Ovary (tissue), 9 donors: ENCODE measurements around the gene MYO3B. TPM values are rescaled to one million over a fixed set of nuclear protein-coding genes. Genes with fewer than 3 reads are reported as not detected.

ENCODE experiments used
- DNase-seq, 5 donors: peaks; one replicate each; pipeline ENCODE4 v3.0.0-alpha.2; 2019 to 2020
- H3K27ac ChIP-seq, 2 donors: fragments of 200-600 bp; one replicate each; pipeline versions ENCODE4 v1.5.1 to v1.8.0; 2019 to 2022
- H3K27me3 ChIP-seq: fragments of 200-600 bp; one replicate; pipeline ENCODE4 v1.8.0; 2022
- H3K36me3 ChIP-seq: fragments of 200-600 bp; sonication (generic); one replicate; pipeline ENCODE4 v1.5.1; 2019
- H3K4me1 ChIP-seq: one replicate; pipeline ENCODE4 v1.8.1; 2013; ENCODE audit warnings: mild to moderate bottlenecking, moderate library complexity; ENCODE audit not compliant: insufficient read depth
- H3K4me3 ChIP-seq: fragments of 200-600 bp; sonication (generic); one replicate; pipeline ENCODE4 v1.5.1; 2017
- H3K9me3 ChIP-seq, 2 donors: fragments of 200-600 bp in 1 of 2; sonication (generic) in 1 of 2; one replicate each; pipeline versions ENCODE4 v1.5.1 to v1.8.1; 2013 to 2019; ENCODE audit warnings: mild to moderate bottlenecking in 1 of 2, moderate library complexity in 1 of 2
- CTCF ChIP-seq, 3 donors: fragments of 450-650 bp in 2 of 3; fragments of 200-600 bp in 1 of 3; IDR thresholded peaks; one replicate each; pipeline versions ENCODE4 v1.5.1 to v1.8.0; 2016 to 2022; ENCODE audit warnings: antibody characterized with exemption in 3 of 3, mild to moderate bottlenecking in 1 of 3
- EP300 ChIP-seq: sonication (generic); formaldehyde crosslinking; IDR thresholded peaks from one replicate; pipeline ENCODE4 v1.6.1; 2017; ENCODE audit warnings: antibody characterized with exemption
- POLR2A ChIP-seq: fragments of 450-650 bp; IDR thresholded peaks from one replicate; pipeline ENCODE4 v1.6.1; 2017; ENCODE audit warnings: antibody characterized with exemption, mild to moderate bottlenecking, moderate library complexity
- WGBS, 3 donors: extraction: QIAGEN DNeasy Blood & Tissue Kit in 1 of 3; methylation state at CpG; one replicate each; pipeline versions ENCODE4 v1.1.5 to v1.1.7; 2013 to 2017; 5-methylcytosine and 5-hydroxymethylcytosine counted together
- intact Hi-C, 4 donors: fragments of 100-400 bp; cut with DNase I; formaldehyde crosslinking; loops; one replicate each; pipeline versions ENCODE4 v1.11.0 to v1.15.1; 2022 to 2023
- polyA plus RNA-seq, 2 donors: library from polyadenylated mRNA; stranded (reverse); fragments of 200-250 nt in 1 of 2; fragments of 350-450 nt in 1 of 2; fragmentation: Illumina TruSeq in 1 of 2; extraction: RNeasy Lipid Tissue Mini Kit (QIAGEN cat#74804) in 1 of 2; gene quantifications; one replicate each; pipeline ENCODE4 v1.2.3, GENCODE V29; 2013 to 2014
- total RNA-seq, 7 donors: library from RNA; depleted of rRNA in 2 of 7; stranded (reverse); fragments of >200 nt in 2 of 7; fragmentation: NEBNext Ultra II Directional in 3 of 7; extraction: Animal tissue kit (Norgen Biotek cat#: 25700) in 3 of 7; gene quantifications; one replicate each; pipeline versions ENCODE4 v1.1.0 to v1.2.4, GENCODE V29; 2016 to 2023
- donor health status: DM: no; HTN: no; CAD: no; lungs with moderate emphysema.
- donor health status: DM: no; HTN: no; CAD: no.
- donor health status: Bipolar disorder and iron deficiency.
- donor health status: DM: yes; HTN: yes; CAD: no.
- donor health status: DM: no; HTN: no; CAD: no.
- donor health status: DM: yes; HTN: yes; CAD: no.

The MYO3B gene
- total and polyA plus RNA-seq, 9 donors = 0.04 to 1.3 (median 0.12) TPM; not detected in 2

DNA sequence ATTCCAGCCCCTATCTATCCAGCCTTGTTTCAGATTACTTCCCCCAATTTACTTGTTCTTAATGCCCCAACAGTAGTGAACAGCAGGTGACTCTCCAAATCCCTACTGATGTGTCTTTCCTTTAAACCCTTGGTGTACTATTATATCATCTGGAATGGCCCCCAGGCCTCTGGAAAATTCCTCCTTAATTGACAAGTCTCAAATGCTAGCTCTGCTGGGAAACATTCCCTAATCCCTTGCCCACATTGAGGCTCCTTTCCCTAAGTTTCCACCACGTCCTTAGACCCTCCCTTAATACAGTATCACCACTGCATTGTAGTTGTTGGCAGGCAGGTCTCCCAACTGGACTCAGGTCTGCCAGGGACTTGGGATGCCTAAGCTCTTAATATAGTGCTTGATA, 41.0 kb downstream of the MYO3B start:
- H3K9me3 ChIP-seq = no peaks in the 10 kb centered on the region
- H3K4me3 ChIP-seq = no peak overlapping the region
- intact Hi-C loops = no loop called here
- no peaks in the 10 kb centered on the region for H3K4me1 ChIP-seq
- DNase-seq = no peak
- WGBS, 3 donors = 64 to 75% (median 71%) methylated on average over 1 of the region's 1 CpG
- no peak for TF ChIP-seq EP300
- no peak for TF ChIP-seq POLR2A
- no peak for TF ChIP-seq CTCF (IDR thresholded peaks at IDR 0.05)
- H3K27me3 ChIP-seq = no peaks in the 10 kb centered on the region
- H3K36me3 ChIP-seq = no peaks in the 10 kb centered on the region
- no peak overlapping the region for H3K27ac ChIP-seq

- no peaks in the 10 kb centered on the region for H3K36me3 ChIP-seq
- DNase-seq = no peak
- no peaks in the 10 kb centered on the region for H3K27me3 ChIP-seq
- no peak for TF ChIP-seq EP300
- TF ChIP-seq POLR2A = no peak
- no peak for TF ChIP-seq CTCF (IDR thresholded peaks at IDR 0.05)
- no peaks in the 10 kb centered on the region for H3K4me1 ChIP-seq
- 28 to 33% (median 32%) methylated on average over 6 of the region's 6 CpGs for WGBS, 3 donors
- intact Hi-C loops = no loop called here
- no peaks in the 10 kb centered on the region for H3K9me3 ChIP-seq
- H3K27ac ChIP-seq = no peak overlapping the region
- no peak overlapping the region for H3K4me3 ChIP-seq
These were observed 43.7 kb downstream of the MYO3B start for GRCh38 chr2:170221317-170222288.

DNA sequence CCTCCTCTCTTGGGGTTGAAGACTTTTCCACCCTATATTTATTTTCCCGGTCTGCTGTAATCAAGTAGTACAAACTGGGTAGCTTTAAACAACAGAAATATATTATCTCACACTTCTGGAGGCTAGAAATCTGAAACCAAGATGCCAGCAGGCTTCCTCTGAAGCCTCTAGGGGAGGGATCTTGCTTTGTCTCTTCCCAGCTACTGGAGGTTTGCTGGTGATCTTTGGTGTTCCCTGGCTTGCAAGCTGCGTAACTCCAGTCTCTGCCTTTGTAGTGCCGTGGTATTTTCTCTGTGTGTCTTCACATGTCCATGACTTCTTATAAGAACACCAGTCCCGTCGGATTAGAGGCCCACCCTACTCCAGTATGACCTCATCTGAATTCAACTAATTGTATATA, 44.4 kb downstream of the MYO3B start:
- TF ChIP-seq EP300 (no peak), POLR2A (no peak), CTCF (IDR thresholded peaks at IDR 0.05) (no peak)
- DNase-seq = no peak
- Histone ChIP-seq H3K4me1 (no peaks in the 10 kb centered on the region), H3K4me3 (no peak overlapping the region), H3K9me3 (no peaks in the 10 kb centered on the region), H3K27me3 (no peaks in the 10 kb centered on the region), H3K36me3 (no peaks in the 10 kb centered on the region), H3K27ac (no peak overlapping the region)
- 63 to 72% (median 65%) methylated on average over 5 of the region's 5 CpGs for WGBS, 3 donors
- intact Hi-C loops = no loop called here

GRCh38 chr2:170222842-170223241, 44.9 kb downstream of the MYO3B start:
- Histone ChIP-seq H3K36me3 (no peaks in the 10 kb centered on the region), H3K27ac (no peak overlapping the region), H3K9me3 (no peaks in the 10 kb centered on the region), H3K27me3 (no peaks in the 10 kb centered on the region), H3K4me3 (no peak overlapping the region), H3K4me1 (no peaks in the 10 kb centered on the region)
- 55 to 79% (median 77%) methylated on average over 2 of the region's 2 CpGs for WGBS, 3 donors
- intact Hi-C loops = no loop called here
- no peak for DNase-seq
- no peak for TF ChIP-seq POLR2A
- TF ChIP-seq EP300 = no peak
- no peak for TF ChIP-seq CTCF (IDR thresholded peaks at IDR 0.05)
